DND-41 (cell line): ENCODE measurements around the gene SLC15A4.

Experiments used
- CTCF ChIP-seq: IDR thresholded peaks from 2 replicates; pipeline ENCODE4 v1.5.1; 2012; ENCODE audit warnings: borderline replicate concordance, low read length, moderate library complexity, mild to moderate bottlenecking; ENCODE audit not compliant: poor library complexity, severe bottlenecking; ENCODE audit errors: extremely low read depth
- EZH2 ChIP-seq: IDR thresholded peaks from 3 replicates; pipeline ENCODE4 v1.6.1; 2012; ENCODE audit warnings: borderline replicate concordance, low read depth, mild to moderate bottlenecking, moderate library complexity, low read length, inconsistent platforms; ENCODE audit not compliant: severe bottlenecking

- no peak for TF ChIP-seq CTCF
- no peak for TF ChIP-seq EZH2
Observed at GRCh38 chr12:128807161-128807724, 16.5 kb downstream of the SLC15A4 start.
